Panc1 (cell line): ENCODE results near the gene SCNN1B. TPM values are rescaled to one million over a fixed set of nuclear protein-coding genes. Genes with fewer than 3 reads are reported as not detected.
"Not testable (repeated sequence)": the region's sequence is repeated elsewhere in the genome, so short reads cannot be mapped to it uniquely, and the experiment has no call there.

Experiments
- ATAC-seq: fragments of 200-7000 bp; cut with Tn5 transposase; 2 replicates; pipeline ENCODE4 v1.9.1; 2020; ENCODE audit warnings: mild to moderate bottlenecking, moderate library complexity
- BruUV-seq: library from RNA; stranded (reverse); fragments of 400-500 nt; replicated peaks from 2 replicates; lab custom pipeline; 2021; lab: Mats Ljungman, UMichigan
- CTCF ChIA-PET: fragments of 300-600 bp; sonication (Branson Sonifier 250); formaldehyde crosslinking; loops from one replicate; lab custom pipeline; 2022; ENCODE audit warnings: antibody characterized with exemption; lab: Charles Lee
- POLR2A ChIA-PET: fragments of 300-600 bp; sonication (Branson Sonifier 250); formaldehyde crosslinking; loops from one replicate; lab custom pipeline; 2022; ENCODE audit warnings: antibody characterized with exemption; lab: Charles Lee
- DNase-seq: peaks from one replicate; pipeline ENCODE4 v3.0.0-alpha.2; 2010; ENCODE audit warnings: low read depth, low spot score
- H3K27ac ChIP-seq: 2 replicates; pipeline ENCODE4 v1.5.1; 2011; ENCODE audit warnings: mild to moderate bottlenecking, low read length, inconsistent platforms
- H3K27me3 ChIP-seq: fragments of 200-500 bp; sonication (Bioruptor generic); 2 replicates; pipeline ENCODE4 v1.6.0; 2014; ENCODE audit warnings: low read length, inconsistent platforms; ENCODE audit not compliant: control insufficient read depth, insufficient read depth
- H3K36me3 ChIP-seq: fragments of 200-500 bp; sonication (Bioruptor generic); 2 replicates; pipeline ENCODE4 v1.5.1; 2014; ENCODE audit warnings: inconsistent platforms, mild to moderate bottlenecking, low read length, moderate library complexity; ENCODE audit not compliant: control insufficient read depth, insufficient read depth
- H3K4me1 ChIP-seq: 2 replicates; pipeline ENCODE4 v1.5.1; 2011; ENCODE audit warnings: inconsistent platforms, mild to moderate bottlenecking, low read length, moderate library complexity; ENCODE audit not compliant: control insufficient read depth, insufficient read depth
- H3K4me3 ChIP-seq, 2 experiments: 2 replicates each; pipeline ENCODE4 v1.5.1; 2011 to 2012; ENCODE audit warnings: low read depth in 2 of 2, low read length in 2 of 2, mild to moderate bottlenecking in 2 of 2, inconsistent platforms in 1 of 2, moderate library complexity in 1 of 2
- H3K9me3 ChIP-seq: fragments of 200-500 bp; sonication (Bioruptor generic); 2 replicates; pipeline ENCODE4 v1.5.1; 2014; ENCODE audit warnings: low read depth, mild to moderate bottlenecking, inconsistent platforms, low read length, moderate library complexity; ENCODE audit not compliant: control insufficient read depth, insufficient read depth
- POLR2AphosphoS5 ChIP-seq: IDR thresholded peaks from 2 replicates; pipeline ENCODE4 v1.6.1; 2012; ENCODE audit warnings: mild to moderate bottlenecking, low read depth, low read length, moderate library complexity
- SIN3A ChIP-seq: IDR thresholded peaks from 2 replicates; pipeline ENCODE4 v1.6.1; 2012; ENCODE audit warnings: low read depth, mild to moderate bottlenecking, low read length, moderate library complexity, borderline replicate concordance; ENCODE audit not compliant: insufficient read depth
- TCF7L2 ChIP-seq: IDR thresholded peaks from 2 replicates; pipeline ENCODE4 v1.6.1; 2011; ENCODE audit warnings: mild to moderate bottlenecking, low read depth, low read length, inconsistent platforms
- in situ Hi-C: cut with HindIII; loops from 2 replicates; pipeline ENCODE4 v1.10.0; 2016; ENCODE audit warnings: low sequenced_read_pairs, low pct_unique_long_range_greater_than_20kb
- intact Hi-C: fragments of 100-400 bp; cut with micrococcal nuclease; formaldehyde crosslinking; loops from one replicate; pipeline ENCODE4 v1.10.0; 2022; ENCODE audit not compliant: unreplicated experiment
- total RNA-seq: library from RNA; stranded (reverse); gene quantifications from one replicate; pipeline ENCODE4 v1.2.1, GENCODE V29; 2021; ENCODE audit not compliant: unreplicated experiment
- TF ChIP-seq, protein P1 (sequence below), 2 experiments: IDR thresholded peaks; 2 replicates each; pipeline ENCODE4 v1.6.1; 2011 to 2012; ENCODE audit warnings: low read depth in 2 of 2, control low read depth in 1 of 2, low read length in 1 of 2, mild to moderate bottlenecking in 1 of 2, moderate library complexity in 1 of 2; ENCODE audit not compliant: insufficient read depth in 1 of 2
- TF ChIP-seq, protein P2 (sequence below): fragments of 450-650 bp; IDR thresholded peaks from 2 replicates; pipeline ENCODE4 v1.5.1; 2017; ENCODE audit warnings: mild to moderate bottlenecking

The SCNN1B gene
- total RNA-seq, 1 experiment from 2014 or later, result 10.7 TPM

DNA sequence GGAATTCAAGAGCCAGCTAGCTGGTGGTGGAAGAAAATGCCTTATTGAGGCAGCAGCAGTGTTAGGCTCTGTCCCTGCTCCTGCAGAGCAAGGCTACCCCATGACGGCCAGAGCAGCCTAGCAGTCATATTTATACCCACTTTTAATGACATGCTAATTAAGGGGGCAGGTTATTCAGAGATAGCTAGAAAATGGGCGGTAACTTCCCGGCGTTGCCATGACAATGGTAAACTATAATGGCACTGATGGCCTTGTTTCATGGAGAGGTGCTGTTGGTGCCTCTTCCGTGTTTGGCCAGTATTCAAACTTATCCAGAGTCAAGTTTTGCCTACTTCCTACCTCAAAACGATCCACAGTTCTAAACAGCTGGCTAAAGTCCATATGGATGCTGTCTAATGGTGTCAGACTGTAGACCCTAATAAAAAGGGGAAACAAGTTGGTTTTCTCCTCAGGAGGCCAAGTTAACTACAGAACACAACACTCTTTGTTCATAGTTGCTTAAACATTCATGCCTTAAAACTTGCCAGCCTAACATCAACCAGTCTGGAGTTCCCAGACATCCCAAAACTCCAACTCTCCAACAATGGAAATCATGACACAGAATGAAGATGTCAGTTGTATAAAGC lies 3.7 kb upstream of the SCNN1B start:
- no TSS peak for BruUV-seq
- in situ Hi-C loops (no loop called here), intact Hi-C loops (loop anchor here (10.0 kb wide), 1 partner anchor 136 kb away; no protein-coding TSS in a partner anchor)
- no peak for ATAC-seq
- TF ChIP-seq SIN3A (no peak), TCF7L2 (no peak), POLR2AphosphoS5 (no peak)
- TF ChIP-seq, protein P1, sequence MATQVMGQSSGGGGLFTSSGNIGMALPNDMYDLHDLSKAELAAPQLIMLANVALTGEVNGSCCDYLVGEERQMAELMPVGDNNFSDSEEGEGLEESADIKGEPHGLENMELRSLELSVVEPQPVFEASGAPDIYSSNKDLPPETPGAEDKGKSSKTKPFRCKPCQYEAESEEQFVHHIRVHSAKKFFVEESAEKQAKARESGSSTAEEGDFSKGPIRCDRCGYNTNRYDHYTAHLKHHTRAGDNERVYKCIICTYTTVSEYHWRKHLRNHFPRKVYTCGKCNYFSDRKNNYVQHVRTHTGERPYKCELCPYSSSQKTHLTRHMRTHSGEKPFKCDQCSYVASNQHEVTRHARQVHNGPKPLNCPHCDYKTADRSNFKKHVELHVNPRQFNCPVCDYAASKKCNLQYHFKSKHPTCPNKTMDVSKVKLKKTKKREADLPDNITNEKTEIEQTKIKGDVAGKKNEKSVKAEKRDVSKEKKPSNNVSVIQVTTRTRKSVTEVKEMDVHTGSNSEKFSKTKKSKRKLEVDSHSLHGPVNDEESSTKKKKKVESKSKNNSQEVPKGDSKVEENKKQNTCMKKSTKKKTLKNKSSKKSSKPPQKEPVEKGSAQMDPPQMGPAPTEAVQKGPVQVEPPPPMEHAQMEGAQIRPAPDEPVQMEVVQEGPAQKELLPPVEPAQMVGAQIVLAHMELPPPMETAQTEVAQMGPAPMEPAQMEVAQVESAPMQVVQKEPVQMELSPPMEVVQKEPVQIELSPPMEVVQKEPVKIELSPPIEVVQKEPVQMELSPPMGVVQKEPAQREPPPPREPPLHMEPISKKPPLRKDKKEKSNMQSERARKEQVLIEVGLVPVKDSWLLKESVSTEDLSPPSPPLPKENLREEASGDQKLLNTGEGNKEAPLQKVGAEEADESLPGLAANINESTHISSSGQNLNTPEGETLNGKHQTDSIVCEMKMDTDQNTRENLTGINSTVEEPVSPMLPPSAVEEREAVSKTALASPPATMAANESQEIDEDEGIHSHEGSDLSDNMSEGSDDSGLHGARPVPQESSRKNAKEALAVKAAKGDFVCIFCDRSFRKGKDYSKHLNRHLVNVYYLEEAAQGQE (IDR thresholded peaks at IDR 0.05; ENCODE audit: insufficient read depth in 1 of 2, low read depth in 2 of 2, low read length in 1 of 2), result no peak
- TF ChIP-seq, protein P2, sequence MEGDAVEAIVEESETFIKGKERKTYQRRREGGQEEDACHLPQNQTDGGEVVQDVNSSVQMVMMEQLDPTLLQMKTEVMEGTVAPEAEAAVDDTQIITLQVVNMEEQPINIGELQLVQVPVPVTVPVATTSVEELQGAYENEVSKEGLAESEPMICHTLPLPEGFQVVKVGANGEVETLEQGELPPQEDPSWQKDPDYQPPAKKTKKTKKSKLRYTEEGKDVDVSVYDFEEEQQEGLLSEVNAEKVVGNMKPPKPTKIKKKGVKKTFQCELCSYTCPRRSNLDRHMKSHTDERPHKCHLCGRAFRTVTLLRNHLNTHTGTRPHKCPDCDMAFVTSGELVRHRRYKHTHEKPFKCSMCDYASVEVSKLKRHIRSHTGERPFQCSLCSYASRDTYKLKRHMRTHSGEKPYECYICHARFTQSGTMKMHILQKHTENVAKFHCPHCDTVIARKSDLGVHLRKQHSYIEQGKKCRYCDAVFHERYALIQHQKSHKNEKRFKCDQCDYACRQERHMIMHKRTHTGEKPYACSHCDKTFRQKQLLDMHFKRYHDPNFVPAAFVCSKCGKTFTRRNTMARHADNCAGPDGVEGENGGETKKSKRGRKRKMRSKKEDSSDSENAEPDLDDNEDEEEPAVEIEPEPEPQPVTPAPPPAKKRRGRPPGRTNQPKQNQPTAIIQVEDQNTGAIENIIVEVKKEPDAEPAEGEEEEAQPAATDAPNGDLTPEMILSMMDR, result no peak
- CTCF ChIA-PET, result no interaction called here
- no peak overlapping the region for H3K4me3 ChIP-seq
- POLR2A ChIA-PET, result no interaction called here
- no peaks in the 10 kb centered on the region for H3K9me3 ChIP-seq
- no peak overlapping the region for H3K27ac ChIP-seq
- H3K4me1 ChIP-seq, result peaks cover 6% of the 10 kb centered on the region
- peaks cover 4% of the 10 kb centered on the region; the same call in 1 of the 2 replicates for H3K27me3 ChIP-seq
- DNase-seq, result no peak
- no peaks in the 10 kb centered on the region for H3K36me3 ChIP-seq

DNA sequence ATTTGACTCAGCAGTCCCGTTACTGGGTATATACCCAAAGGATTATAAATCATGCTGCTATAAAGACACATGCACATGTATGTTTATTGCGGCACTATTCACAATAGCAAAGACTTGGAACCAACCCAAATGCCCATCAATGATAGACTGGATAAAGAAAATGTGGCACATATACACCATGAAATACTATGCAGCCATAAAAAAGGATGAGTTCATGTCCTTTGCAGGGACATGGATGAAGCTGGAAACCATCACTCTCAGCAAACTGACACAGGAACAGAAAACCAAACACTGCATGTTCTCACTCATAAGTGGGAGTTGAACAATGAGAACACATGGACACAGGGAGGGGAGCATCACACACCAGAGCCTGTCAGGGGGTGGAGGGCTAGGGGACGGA lies 2.3 kb upstream of the SCNN1B start:
- in situ Hi-C loops, DNase-seq, CTCF ChIA-PET, H3K9me3 ChIP-seq, BruUV-seq, H3K36me3 ChIP-seq, H3K27ac ChIP-seq, ATAC-seq, H3K4me3 ChIP-seq, H3K27me3 ChIP-seq, H3K4me1 ChIP-seq, POLR2A ChIA-PET: not testable (repeated sequence)
- intact Hi-C loops, result loop anchor here (10.0 kb wide), 1 partner anchor 135 kb away; no protein-coding TSS in a partner anchor
